RWPE2 (cell line): ENCODE measurements around the gene CNTNAP2.

Experiments used
- ATAC-seq: fragments of 200-7000 bp; cut with Tn5 transposase; 3 replicates; pipeline ENCODE4 v1.9.1; 2021; ENCODE audit warnings: low read depth
- DNase-seq: peaks from one replicate; pipeline ENCODE4 v3.0.0-alpha.2; 2020; ENCODE audit warnings: low spot score
- H3K27ac ChIP-seq: fragments of 450-650 bp; 2 replicates; pipeline ENCODE4 v1.5.1; 2017; ENCODE audit warnings: mild to moderate bottlenecking; ENCODE audit not compliant: poor library complexity, severe bottlenecking
- H3K27me3 ChIP-seq: fragments of 250-450 bp; sonication (Bioruptor Pico); 2 replicates; pipeline ENCODE4 v1.5.1; 2021; ENCODE audit warnings: mild to moderate bottlenecking, moderate library complexity; ENCODE audit not compliant: insufficient read depth, poor library complexity, severe bottlenecking
- H3K36me3 ChIP-seq: fragments of 250-450 bp; sonication (Bioruptor Pico); 2 replicates; pipeline ENCODE4 v1.5.1; 2020; ENCODE audit warnings: low read depth, mild to moderate bottlenecking, moderate library complexity
- H3K4me1 ChIP-seq: fragments of 250-450 bp; sonication (Bioruptor Pico); 2 replicates; pipeline ENCODE4 v1.5.1; 2021; ENCODE audit warnings: mild to moderate bottlenecking, moderate library complexity; ENCODE audit not compliant: insufficient read depth, poor library complexity, severe bottlenecking
- H3K4me3 ChIP-seq: fragments of 250-450 bp; sonication (Bioruptor Pico); 2 replicates; pipeline ENCODE4 v1.5.1; 2021; ENCODE audit warnings: mild to moderate bottlenecking, moderate library complexity; ENCODE audit not compliant: severe bottlenecking
- H3K9me3 ChIP-seq: fragments of 250-450 bp; sonication (Bioruptor Pico); 2 replicates; pipeline ENCODE4 v1.5.1; 2021; ENCODE audit warnings: mild to moderate bottlenecking, moderate library complexity; ENCODE audit not compliant: severe bottlenecking
- TF ChIP-seq, protein P1 (sequence below): fragments of 450-650 bp; IDR thresholded peaks from one replicate; pipeline ENCODE4 v1.5.1; 2017; ENCODE audit warnings: mild to moderate bottlenecking, moderate library complexity; ENCODE audit not compliant: poor library complexity, severe bottlenecking

The CNTNAP2 gene

DNA sequence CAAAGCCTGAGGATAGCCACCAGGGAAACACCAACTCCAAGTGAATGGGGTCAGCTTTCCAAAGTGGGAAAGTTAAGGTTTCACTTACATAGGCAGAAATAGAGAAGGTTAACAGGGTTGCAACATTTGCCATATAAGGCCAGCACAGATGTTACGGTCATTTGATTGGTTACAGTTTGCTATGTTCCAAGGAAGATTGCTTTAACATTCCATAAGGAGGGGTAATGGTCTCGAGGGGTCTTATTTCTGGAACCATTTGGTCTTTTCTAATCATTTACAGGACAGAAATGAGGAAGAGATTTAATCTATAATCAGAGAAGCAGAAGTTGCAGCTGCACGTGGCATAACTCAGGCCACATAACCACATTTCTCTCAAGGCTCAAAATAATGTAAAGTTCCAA lies 1794.6 kb downstream of the CNTNAP2 start:
- Histone ChIP-seq H3K9me3 (no peaks in the 10 kb centered on the region), H3K4me1 (no peaks in the 10 kb centered on the region), H3K27ac (no peak overlapping the region), H3K36me3 (no peaks in the 10 kb centered on the region), H3K27me3 (no peaks in the 10 kb centered on the region), H3K4me3 (no peak overlapping the region)
- TF ChIP-seq, protein P1, sequence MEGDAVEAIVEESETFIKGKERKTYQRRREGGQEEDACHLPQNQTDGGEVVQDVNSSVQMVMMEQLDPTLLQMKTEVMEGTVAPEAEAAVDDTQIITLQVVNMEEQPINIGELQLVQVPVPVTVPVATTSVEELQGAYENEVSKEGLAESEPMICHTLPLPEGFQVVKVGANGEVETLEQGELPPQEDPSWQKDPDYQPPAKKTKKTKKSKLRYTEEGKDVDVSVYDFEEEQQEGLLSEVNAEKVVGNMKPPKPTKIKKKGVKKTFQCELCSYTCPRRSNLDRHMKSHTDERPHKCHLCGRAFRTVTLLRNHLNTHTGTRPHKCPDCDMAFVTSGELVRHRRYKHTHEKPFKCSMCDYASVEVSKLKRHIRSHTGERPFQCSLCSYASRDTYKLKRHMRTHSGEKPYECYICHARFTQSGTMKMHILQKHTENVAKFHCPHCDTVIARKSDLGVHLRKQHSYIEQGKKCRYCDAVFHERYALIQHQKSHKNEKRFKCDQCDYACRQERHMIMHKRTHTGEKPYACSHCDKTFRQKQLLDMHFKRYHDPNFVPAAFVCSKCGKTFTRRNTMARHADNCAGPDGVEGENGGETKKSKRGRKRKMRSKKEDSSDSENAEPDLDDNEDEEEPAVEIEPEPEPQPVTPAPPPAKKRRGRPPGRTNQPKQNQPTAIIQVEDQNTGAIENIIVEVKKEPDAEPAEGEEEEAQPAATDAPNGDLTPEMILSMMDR: no peak
- DNase-seq (no peak), ATAC-seq (no peak)

DNA sequence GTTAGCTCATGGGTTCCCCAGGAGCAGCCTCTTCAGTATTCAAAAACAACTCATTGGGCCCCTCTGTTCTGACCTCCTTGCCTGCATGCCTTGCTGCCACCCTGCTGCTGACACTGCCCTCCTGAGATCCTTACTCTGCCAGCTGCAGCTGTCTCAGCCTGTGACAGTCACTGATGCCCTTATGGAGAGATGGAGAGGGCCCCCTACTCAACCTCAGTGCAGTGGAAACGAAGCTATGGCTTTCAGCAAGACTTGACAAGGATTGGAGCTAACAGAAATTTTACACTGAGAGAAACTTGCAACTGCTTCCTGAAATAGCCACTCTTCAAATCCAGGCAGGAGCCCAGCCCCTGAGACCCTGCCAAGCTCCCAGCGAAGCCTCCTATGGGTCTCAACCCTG lies 1795.7 kb downstream of the CNTNAP2 start:
- Histone ChIP-seq H3K9me3 (no peaks in the 10 kb centered on the region), H3K4me3 (no peak overlapping the region), H3K27ac (no peak overlapping the region), H3K36me3 (no peaks in the 10 kb centered on the region), H3K27me3 (no peaks in the 10 kb centered on the region), H3K4me1 (no peaks in the 10 kb centered on the region)
- DNase-seq (no peak), ATAC-seq (no peak)
- TF ChIP-seq, protein P1: no peak

DNA sequence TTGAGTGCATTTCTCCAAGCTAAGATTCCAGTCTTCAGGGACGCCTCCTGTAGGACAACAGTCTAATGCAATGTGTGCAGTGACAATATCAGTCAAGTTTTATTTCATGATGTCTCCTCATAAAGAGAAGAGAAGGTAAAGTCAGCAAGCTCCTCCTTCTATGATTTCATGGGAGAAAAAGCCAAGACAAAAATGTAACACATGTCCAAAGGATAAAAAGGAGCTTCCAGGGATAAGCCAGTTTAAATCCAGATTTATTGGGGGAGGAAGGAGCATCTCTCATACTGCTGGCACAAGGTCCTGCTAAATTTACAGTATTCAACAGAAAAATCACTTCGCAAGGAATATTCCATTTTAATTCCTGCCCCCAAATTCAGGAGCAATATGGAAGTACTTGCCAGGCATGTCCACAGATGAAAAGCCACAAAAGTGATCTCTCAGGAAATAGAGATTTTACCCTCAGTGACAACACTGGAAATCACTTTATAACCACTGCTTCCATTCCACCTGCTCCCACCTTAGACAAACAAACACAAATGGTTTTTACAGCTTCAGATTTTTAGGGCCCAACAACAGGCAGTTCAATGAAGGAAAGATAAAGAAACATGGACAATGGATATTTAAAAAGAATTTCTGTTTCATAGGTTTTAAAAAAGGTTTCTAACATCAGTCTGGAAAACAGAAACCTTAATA lies 1796.5 kb downstream of the CNTNAP2 start:
- Histone ChIP-seq H3K9me3 (no peaks in the 10 kb centered on the region), H3K27me3 (no peaks in the 10 kb centered on the region), H3K36me3 (no peaks in the 10 kb centered on the region), H3K4me3 (no peak overlapping the region), H3K27ac (no peak overlapping the region), H3K4me1 (no peaks in the 10 kb centered on the region)
- ATAC-seq (no peak), DNase-seq (no peak)
- TF ChIP-seq, protein P1: no peak

DNA sequence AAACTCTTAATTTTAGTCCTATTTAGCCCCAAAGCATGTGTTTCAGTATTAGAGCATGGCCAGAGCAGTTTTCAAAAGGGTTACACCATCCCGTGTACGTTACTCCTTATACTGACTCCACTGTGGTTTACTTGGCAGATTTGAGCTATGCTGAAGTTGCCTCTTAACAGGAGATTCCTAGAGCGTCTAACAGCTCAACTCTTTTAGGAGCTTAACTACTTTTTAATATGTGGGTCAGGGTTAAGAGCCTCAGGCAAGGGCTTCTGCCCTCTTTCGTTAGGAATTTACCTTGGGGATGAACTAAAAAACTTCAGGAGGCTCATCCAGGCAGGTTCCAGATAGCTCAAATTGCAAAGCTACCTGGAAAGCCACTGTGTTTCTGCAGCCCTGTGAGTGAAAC lies 1799.2 kb downstream of the CNTNAP2 start:
- Histone ChIP-seq H3K4me1 (no peaks in the 10 kb centered on the region), H3K36me3 (no peaks in the 10 kb centered on the region), H3K9me3 (no peaks in the 10 kb centered on the region), H3K4me3 (no peak overlapping the region), H3K27ac (no peak overlapping the region), H3K27me3 (no peaks in the 10 kb centered on the region)
- ATAC-seq (no peak), DNase-seq (no peak)
- TF ChIP-seq, protein P1: no peak

DNA sequence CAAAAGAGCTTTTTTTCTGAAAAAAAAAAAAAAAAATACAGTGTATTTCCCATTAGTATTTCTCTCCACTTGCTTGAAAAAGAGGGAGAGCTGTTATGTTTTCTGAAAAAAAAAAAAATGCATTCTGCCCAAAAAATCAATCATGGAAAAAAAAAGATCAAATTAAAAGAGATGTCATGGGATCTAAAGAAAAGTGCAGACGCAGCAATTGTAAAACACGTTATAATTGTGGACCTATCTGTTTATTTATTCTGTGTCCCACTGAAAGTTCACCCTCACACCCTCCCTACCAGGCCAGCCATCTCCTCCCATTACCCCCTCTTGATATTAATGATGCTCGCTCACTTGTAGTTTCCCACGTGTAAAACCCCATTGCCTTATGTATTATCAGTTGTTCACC lies 1800.0 kb downstream of the CNTNAP2 start:
- ATAC-seq: no peak
- Histone ChIP-seq H3K36me3 (no peaks in the 10 kb centered on the region), H3K9me3 (no peaks in the 10 kb centered on the region), H3K4me3 (no peak overlapping the region), H3K27me3 (no peaks in the 10 kb centered on the region), H3K27ac (no peak overlapping the region), H3K4me1 (no peaks in the 10 kb centered on the region)
- TF ChIP-seq, protein P1: no peak
- no peak for DNase-seq
